GM19099 (cell line): ENCODE results near the gene MAPK10.

ENCODE experiments used
- POLR2A ChIP-seq: IDR thresholded peaks from 3 replicates; pipeline ENCODE4 v1.6.1; 2011; ENCODE audit warnings: low read depth; ENCODE audit not compliant: insufficient read length; ENCODE audit errors: extremely low read depth

The MAPK10 gene

GRCh38 chr4:85951099-85951498, 408.8 kb downstream of the MAPK10 start:
- no peak for TF ChIP-seq POLR2A

GRCh38 chr4:85946821-85947220, 413.0 kb downstream of the MAPK10 start:
- TF ChIP-seq POLR2A: no peak

DNA sequence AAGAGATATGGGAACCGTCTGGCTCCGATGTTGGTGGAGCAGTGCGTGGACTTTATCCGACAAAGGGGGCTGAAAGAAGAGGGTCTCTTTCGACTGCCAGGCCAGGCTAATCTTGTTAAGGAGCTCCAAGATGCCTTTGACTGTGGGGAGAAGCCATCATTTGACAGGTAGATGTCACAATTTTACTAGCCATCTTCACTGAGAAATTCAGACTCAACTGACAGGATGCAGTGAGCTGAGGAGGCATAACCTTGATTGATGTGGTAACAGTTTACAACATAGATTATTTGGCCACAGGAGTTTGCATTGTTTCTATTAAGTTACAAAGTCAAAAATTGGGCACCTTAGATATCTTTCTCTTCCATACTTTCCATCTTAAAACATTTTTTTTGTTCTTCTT, 417.7 kb downstream of the MAPK10 start:
- no peak for TF ChIP-seq POLR2A

DNA sequence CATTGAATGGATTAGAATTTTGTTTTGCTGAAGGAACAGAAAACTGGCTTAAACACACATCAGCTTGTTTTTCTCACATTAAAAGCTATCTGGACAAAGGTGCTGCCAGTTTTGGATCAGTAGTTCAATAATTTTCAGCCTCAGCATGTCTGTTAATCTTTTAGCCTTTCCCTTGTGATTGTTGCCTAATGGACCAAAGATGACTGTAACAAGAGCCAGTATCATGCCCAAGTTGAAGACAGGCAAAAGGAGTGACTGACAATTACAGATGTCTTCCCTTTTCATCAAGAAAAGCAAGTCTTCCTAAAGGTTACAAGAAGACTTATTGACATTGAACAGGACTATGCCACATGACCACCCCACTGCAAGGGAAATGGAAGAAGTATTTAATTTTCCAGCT, 419.7 kb downstream of the MAPK10 start:
- no peak for TF ChIP-seq POLR2A
